Measurements from ENCODE around the gene TRAK1. TPM values are rescaled to one million over a fixed set of nuclear protein-coding genes. Genes with fewer than 3 reads are reported as not detected.

TRAK1 gene
- total RNA-seq, 1 experiment from 2014 or later = 15.5 TPM

DNA sequence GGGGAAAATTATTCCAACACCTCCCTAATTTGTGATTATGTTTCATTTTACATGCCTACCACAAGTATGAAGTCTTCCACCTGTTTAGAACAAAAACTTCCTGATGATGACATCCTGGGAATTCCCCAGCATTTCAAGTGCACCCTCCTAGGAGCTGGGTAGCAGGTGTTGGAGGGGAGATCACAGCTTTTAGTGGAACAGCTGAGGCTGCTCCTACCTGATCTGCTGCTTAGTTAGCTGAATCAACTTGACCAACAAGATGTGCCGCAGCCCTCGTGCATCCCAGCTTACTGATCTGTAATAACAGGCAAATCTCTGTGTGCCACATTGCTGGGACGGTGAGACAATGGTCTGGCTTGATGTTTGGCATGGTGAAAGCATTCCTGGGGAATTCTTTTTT lies 29.7 kb downstream of the TRAK1 start:
- DNase-seq (ENCODE audit: extremely low read depth, low read depth) = no peak

DNA sequence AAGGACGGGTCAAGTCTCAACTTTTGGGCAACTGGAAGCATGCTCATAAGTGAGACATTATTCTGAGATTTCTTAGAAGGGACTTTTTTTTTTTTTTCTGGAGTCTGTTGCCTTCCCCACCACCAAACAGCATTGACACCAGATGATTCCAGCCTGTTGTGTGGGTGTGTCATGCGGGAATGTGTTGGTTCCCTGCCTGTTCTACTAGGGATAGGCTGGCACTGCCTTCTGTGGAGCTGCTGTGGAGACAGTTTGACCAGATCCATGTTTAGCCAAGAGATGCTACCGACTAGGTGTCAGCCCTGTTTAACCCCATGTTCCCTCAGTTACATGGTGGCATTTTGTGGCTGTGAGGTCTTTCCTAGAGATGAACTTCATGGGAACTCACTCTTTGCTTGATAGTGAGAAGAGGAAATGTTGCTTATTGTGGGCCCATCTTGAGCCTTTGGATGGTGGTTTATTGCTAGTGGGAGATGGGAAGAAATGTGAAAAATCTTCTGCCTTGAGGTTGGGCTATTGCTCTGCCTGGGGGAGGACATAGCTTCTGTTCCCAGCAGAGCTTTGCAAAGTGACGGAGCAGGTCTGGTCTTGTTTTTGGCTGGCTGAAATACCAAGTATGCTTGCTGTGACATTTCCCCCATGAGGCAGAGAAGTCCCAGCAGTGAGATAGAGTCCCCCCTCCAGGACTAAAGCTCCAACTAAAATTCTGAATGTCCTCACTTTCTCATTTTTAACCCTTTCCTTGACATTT lies 31.3 kb downstream of the TRAK1 start:
- no peak for DNase-seq (ENCODE audit: extremely low read depth, low read depth)

DNA sequence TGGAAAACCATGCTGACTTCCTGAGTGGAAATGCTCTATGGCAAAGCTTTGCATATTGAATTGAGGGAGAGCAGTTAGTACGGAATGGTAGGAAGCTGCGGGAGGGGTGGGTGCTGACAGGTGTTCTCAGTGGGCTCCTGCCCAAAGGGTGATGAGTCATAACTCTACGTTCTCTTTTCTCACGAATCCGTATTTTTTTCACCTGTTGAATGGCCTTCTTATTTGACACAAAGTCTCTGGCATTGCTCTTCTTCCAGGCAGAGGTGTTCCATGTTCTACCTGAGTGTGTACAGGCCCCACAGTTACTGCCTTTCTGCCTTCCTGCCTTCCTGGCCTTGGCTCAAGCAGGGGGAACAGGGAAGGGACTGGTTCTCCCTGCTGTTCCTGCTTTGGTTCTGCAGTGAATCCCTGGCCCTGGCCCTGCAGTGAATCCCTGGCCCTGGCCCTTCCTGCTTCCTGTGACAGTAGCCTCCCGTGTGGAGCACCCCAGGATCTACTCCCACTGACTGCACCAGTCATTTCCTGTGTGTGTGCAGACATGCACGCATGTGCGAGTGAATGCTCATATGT lies 31.9 kb downstream of the TRAK1 start:
- DNase-seq (ENCODE audit: extremely low read depth, low read depth) = no peak

DNA sequence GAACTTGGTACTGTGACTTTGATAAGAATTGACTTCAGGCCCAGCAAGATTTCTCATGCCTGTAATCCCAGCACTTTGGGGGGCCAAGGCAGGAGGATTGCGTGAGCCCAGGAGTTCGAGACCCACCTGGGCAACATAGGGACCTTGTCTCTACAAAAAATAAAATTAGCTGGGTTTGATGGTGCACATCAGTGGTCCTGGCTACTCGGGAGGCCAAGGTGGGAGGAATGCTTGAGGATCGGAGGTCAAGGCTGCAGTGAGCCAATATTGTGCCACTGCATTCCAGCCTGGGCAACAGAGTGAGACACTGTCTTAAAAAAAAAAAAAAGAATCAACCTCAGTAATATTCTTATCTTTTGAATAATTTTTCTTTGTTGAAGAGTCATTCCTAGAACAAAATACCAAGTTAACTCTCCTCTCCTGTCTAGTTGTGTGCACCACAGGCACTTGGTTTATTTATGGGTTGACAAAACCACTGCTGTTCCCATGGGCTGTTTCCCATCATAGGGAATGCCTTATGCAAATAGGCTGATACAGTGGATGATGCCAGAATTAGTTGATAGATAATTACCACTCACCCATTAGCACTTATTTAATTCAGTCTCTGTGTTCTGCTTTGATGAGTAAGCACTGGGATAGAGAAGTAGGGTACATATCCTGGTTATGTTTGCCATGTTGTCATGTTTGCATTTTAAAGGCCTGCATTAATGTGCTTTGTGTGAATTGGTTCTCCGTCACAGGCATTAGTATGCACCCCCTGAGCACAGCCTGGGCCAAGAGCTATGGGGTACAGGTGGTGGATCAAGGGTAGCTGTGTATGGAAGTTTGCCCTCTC lies 32.9 kb downstream of the TRAK1 start:
- no peak for DNase-seq (ENCODE audit: extremely low read depth, low read depth)

DNA sequence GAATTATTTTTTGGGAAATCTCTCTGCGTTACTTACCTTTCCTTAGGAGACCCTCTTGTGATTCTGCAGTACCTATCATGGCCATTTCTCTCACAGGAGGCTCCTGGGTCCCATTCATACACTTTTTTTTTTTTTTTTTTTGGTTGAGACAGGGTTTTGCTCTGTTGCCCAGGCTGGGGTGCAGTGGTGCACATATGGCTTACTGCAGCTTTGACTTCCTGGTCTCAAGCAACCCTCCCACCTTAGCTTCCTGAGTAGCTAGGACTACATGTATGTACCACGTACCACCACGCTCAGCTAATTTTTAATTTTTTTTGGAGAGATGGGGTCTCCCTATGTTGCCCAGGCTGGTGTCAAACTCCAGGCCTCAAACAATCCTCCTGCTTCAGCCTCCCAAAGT lies 36.1 kb downstream of the TRAK1 start:
- DNase-seq (ENCODE audit: extremely low read depth, low read depth) = no peak

DNA sequence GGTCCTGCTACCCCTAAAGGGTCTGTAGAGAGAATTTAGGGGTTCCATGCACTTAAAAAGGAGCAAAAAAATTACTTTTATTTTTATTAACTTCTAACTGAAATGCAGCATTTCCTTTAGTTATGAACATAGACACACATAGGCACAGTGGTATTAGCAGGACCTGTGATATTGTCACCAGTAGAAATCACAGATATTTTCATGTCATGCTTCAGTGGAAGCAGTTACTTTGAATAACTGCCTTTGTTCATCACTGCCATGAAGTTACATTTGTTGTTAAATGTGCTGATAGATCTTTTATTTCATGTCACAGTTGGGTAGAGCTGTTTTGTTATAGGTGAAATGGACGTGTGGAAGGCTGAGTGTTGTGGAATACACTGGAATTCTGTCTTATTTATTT lies 37.4 kb downstream of the TRAK1 start:
- DNase-seq (ENCODE audit: extremely low read depth, low read depth) = no peak

DNA sequence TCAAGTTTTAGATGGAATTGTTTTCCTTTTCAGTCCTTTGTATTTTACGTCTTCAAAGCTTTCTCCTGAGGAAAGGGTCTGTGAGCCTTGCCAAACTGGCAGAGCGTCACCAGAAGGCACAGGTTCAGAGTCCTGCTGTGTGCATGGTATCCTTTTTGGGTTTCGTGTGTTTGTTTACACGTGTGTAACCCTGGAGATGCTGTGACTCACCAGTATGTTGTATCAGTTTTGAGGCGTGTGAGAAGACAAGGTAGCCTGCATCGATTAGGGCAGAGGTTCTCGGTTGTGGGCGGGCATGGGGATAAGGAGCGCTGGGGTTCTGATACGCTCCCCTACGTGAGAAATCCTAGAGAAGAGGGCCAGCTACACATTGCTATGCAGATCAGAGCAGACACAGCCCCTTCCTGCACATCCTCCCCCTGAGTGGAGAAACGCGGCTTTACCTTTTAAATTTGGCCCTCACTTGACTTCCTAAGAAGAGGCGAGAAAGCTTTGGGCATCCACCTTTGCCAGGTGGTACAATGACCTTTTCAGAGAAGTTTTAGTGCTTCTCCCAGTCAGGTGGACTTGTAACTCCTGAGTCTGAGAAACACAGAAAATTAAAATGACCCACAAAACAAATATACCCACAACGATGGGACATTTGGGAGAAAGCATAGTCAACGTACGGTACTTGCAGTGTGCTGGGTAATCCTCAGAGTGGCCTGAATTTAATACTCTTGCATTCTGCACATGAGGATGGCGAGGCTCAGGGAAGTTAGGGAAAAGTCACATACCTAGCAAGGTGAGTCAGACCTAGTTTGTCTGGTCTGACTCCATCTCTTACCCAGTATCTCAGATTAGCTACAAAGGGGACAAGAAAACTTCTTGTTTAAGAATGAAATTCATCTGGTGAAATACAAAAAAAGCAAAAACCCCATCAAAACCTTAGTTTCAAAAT lies 38.1 kb downstream of the TRAK1 start:
- no peak for DNase-seq (ENCODE audit: extremely low read depth, low read depth)

DNA sequence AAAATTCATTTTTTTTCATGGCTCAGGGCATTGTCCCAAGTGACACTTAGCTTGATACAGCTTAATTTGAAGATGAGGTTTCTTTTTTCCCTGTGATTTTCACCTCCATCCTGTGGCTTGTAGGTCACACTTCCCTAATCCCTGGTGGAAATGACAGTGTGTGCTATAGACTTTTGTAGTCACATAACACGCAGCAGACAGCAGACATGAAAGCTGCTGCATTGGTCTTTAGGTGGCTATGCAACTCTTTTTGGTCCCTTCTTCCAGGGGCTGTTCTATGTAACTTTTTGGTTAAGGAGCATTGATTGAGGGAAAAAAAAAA lies 38.8 kb downstream of the TRAK1 start:
- DNase-seq (ENCODE audit: extremely low read depth, low read depth) = no peak

DNA sequence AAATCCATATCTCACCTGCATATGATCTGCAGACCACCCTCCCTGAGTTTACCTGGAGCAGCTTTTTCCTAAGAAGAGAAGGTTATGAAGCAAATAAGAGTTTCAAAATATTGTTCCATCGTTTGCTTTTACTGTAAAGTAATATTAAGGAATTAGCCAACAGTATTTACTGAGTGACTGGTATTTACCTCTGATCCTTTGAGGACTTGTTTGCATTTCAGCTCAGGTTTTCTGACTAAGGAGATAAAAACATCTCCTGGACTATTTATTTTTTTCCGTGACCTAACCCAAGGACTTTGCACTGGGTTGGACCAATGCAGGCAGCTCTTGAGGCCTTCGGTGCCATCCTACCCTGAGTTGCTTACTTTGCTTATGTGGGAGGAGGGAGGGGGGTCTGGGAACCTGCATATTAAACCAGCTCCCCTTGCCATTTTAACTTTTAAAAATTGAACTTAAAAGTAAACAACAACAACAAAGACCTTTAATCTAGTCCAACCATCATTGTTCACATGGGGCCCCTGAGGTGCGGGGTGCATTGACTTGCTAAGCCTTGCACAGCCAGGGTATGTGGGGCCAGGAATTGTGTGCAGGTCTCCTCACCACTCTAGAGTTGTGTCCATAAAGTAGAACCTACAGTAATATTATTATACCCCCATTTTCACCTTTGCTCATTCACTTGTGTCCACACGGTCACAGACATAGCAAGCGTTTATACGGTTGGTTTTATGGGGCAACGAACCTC lies 39.3 kb downstream of the TRAK1 start:
- DNase-seq (ENCODE audit: extremely low read depth, low read depth) = no peak

DNA sequence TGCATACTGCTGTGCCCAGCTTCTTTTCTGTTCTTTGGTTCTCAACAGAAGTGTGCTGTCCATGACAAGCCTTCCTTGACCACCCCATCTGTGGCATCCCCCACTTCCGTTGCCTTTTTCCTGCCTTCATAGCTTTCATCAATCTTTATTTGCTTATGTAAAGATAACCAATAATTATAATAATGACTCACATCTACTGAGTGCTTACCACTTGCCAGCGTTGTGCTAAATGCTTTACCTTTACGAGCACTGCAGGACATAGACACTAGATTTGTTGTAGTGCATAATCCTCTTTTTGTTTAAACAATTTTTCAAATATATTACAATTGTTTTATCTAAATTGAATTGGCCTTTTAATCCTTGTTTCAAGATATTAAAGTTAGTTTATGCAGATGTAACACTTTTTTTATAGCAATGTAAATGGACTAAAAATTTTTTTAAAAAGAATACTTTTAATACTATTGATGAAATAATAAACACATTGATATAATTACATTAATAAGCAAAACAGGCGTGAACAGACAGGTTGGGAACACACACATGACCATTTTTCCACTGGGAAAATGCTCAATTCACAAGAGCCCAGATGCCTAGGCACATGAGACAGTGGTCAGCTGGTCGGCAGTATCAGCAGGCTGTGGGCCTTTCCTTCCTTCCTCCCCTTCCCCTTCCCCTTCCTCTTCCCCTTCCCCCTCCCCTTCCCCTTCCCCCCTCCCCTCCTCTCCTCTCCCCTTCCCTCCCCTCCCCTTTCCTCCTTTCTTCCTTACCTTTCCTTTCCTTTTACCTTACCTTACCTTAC lies 42.5 kb downstream of the TRAK1 start:
- DNase-seq (ENCODE audit: extremely low read depth, low read depth) = no peak

DNA sequence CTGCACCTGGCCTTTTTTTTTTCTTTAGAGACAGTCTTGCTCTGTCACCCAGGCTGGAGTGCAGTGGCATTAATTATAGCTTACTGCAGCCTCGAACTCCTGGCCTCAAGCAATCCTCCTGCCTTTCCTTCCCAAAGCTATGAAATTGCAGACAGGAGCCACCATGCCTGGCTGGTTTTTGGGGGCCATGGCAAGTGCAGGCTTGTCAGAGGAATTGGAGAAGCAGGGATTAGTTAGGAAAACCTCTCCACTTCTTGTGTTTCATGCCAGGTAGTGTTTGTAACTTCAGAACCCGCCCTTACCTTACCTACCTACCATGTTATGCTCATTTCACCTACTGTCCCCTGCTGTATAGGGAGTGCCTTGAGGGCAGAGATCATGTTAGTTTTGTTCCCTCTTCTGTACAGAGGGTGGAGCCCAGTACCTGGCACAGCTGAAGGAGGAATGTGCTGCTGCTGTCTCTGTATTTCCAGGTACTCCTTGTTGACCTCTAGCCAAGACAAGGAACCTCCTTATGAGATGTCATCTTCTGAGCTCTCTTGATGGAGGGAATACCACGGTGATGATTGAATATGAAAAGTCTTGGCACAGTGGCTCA lies 43.8 kb downstream of the TRAK1 start:
- DNase-seq (ENCODE audit: extremely low read depth, low read depth) = no peak

DNA sequence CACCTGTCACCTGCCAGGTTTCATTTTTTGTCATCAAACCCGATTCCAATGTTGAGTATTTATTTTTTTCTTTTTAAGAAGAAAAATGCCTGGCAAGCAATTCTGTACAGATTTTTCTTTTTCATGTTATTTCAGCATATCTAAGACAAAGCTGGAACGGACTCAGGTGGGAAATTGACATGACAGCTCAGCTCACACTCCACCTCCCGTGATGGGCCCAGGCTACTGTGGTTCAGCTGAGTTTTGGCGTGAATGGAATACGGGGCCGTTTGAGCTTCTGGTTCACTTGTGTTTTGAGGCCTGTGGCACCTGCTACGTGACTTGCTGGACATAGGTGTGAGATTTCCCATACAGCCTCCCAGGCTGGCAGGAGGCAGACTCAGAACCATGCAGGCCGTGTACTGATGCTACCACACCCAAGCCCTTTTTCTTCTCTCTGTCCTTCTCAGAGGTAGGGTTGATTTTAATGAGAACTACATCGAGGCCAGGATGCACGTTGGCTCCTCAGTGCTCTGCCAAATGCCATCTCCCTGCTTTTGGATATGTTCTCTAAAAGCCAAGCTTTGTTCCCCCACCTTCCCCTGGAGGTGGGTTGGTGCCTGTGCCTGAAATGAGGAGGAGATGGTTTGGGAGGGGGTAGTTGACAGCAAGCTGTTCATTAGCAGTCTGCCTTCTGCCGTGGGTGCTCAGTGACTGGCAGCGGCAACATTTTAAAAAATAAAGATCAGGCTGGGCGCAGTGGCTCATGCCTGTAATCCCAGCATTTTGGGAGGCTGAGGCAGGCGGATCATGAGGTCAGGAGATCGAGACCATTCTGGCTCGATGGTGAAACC lies 48.7 kb downstream of the TRAK1 start:
- no peak for DNase-seq (ENCODE audit: extremely low read depth, low read depth)

DNA sequence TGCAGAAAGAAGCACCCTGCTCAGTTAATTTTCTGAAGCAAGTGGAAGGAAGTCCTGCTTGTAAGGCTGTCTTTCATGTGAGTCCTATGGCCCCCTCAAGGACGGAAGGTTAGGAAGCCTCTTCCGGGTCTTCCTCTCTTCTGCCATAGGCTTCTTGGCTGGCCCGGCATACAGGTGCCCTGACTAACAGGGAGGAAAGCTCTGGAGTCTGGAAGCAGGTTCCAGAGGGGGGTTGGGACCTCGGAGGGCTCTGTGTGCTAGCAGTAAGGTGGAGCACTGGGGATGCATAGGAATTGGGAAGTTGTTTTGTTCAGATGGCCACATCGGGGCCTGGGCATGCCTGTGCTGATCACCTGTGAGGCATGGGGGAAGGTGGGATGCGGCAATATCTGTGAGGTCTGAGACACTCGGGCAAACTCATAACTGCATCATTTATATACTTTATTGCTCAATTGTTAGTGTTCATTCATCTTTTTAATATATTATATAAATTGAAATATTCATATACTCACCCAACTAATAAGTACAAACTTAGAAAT lies 49.6 kb downstream of the TRAK1 start:
- no peak for DNase-seq (ENCODE audit: extremely low read depth, low read depth)

DNA sequence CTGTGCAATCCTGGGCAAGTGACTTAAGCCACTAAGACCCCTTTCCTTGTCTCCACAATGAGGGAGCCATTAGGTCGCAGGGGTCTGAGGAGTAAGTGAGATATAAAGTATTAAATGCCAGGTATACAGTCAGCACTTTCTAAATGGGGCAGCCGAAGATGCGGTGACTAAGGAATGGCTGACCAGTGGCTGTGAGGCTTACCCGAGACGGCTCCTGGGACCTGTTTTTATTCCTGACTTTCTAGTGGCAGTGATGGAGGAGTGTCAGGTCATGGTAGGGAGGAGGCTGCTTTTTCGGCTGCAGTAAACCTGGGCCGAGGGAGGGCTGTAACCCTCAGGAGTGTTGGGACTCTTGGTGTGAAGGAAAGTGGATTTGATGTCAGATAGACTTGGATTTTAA lies 52.3 kb downstream of the TRAK1 start:
- DNase-seq (ENCODE audit: extremely low read depth, low read depth) = no peak

DNA sequence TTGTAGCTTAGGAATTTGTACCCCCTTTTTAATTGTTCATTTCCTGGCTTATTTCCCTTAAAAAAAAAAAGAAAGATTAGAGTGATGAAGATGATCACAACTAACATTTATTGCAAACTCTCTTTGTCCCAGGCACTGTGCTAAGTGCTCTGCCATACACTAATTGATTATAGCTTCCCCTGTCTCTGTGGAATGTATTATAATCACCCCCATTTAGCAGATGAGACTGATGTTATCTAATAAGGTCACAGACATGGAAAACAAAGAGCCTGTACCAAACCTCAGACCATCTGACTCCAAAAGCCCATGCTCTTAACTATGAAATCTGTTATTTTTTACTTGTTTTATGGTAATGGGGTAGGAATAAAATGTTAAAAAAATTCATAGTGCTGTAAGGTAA lies 53.1 kb downstream of the TRAK1 start:
- no peak for DNase-seq (ENCODE audit: extremely low read depth, low read depth)

DNA sequence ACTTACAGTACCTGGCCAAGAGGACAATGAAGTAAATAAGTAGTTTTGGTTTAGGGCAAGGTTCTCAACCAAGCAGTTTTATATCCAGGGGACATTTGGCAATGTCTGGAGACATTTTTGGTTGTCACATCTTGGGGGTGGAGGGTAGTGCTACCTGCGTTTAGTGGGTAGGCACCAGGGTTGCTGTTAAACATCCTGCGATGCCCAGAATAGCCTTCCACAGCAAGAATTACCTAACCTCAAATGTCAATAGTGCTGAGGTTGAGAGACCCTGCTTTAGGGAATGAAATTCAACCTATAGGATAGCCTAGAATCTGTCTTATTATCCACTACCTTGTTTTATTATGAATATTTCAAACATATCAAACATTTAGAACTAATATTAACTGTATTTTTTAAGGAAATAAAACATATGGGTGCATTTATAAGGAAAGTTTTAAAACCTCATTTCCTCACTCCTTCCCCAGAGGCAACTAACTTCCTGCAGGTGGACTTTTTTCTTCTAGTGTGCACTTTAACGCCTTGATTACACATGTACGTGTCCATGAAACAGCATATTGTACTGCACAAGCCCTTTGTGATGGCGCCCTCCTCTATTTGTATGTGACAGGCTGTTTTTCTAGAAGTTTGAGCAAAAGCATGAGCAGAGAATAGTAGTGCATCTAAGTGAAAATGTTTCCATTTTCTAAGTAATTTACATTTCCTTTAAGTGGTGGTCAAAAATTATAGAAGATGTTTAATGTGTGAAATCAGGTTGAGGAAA lies 57.1 kb downstream of the TRAK1 start:
- DNase-seq (ENCODE audit: extremely low read depth, low read depth) = no peak

DNA sequence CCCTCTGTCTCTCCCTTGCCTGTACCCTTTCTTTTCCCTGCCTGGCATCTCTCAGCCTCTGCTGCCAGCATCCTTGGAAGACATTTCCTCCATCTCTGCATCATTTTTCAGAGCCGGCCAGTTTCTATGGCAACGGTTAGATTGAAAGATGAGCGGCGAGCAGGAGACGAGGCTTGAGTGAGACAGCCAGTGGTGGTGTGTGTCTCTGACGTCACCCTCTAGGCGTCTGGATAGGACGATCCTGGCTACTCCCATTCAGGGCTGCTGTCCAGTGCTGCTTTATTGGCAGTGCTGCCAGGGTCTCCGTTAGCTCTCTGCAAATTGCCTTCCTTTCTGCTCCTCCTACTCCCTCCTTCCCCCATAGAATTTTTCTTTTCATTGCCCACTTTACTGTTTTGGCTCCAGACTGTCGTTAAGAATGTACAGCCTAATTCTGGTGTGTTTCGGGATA lies 57.9 kb downstream of the TRAK1 start:
- peak; percentile 55 for DNase-seq (ENCODE audit: extremely low read depth, low read depth)

All from NCI-H460 (cell line).